ENCODE measurements around the gene NIM1K. TPM values are rescaled to one million over a fixed set of nuclear protein-coding genes. Genes with fewer than 3 reads are reported as not detected.

The NIM1K gene
- total and polyA plus RNA-seq, 4 donors = 0.26 to 1.5 (median 0.58) TPM; not detected in 1

DNA sequence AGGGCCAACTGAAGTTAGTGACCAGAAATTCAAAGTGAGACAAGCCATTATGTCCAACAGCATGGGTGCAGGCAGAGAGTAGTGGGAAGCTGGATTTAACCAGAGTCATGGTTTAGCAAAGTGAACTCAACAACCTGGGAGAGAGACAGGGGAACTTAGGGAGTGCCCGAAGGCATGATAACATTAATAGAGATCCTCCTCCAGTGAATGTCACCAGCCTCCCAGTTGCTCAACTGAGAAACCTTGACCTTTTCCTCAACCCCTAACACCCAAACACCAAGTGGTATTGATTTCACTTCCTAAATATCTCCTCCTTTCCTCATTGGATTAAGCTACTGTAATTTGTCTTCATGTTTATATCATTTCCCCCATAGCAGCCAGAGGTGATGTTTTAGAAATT, 78.6 kb downstream of the NIM1K start:
- Histone ChIP-seq H3K4me3 (ENCODE audit: low read length in 2 of 2) (no peak overlapping the region), H3K27me3 (ENCODE audit: control insufficient read depth in 1 of 2, insufficient read depth in 2 of 2, low read length in 1 of 2) (no peaks in the 10 kb centered on the region), H3K27ac (ENCODE audit: low read depth in 1 of 2, low read length in 2 of 2) (no peak overlapping the region), H3K36me3 (ENCODE audit: control insufficient read depth in 1 of 2, insufficient read depth in 2 of 2, low read length in 1 of 2) (no peaks in the 10 kb centered on the region), H3K9me3 (ENCODE audit: control insufficient read depth, low read length) (peaks cover 3% of the 10 kb centered on the region), H3K4me1 (ENCODE audit: control insufficient read depth in 1 of 2, insufficient read depth in 2 of 2, low read length in 2 of 2) (no peaks in the 10 kb centered on the region)
- DNase-seq = no peak
- 90 to 93% methylated on average over 1 of the region's 1 CpG for WGBS, 2 donors
- no peak for ATAC-seq (ENCODE audit: low FRiP score)
- intact Hi-C loops (cut with DNase I) = no loop called here

DNA sequence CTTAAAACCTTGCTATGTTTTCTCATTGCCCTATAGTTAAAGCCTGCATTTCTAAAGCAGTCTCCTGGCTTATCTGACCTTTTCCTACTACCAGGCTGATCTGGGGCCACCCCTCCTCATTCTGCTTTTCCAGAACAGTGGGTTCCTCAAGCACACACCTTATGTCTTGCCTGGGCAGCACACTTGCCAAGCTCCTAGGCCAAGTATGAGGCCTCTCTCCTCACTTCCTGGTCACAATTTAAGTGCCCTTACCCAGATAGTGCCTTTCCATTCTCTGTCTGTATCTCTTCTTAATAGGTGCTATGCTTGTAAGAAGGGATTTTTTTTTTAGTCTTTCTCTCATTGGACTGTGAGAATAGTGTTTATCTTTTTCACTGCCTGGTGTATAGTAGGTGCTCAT, 81.5 kb downstream of the NIM1K start:
- Histone ChIP-seq H3K4me3 (ENCODE audit: low read length in 2 of 2) (no peak overlapping the region), H3K9me3 (ENCODE audit: control insufficient read depth, low read length) (peaks cover 3% of the 10 kb centered on the region), H3K36me3 (ENCODE audit: control insufficient read depth in 1 of 2, insufficient read depth in 2 of 2, low read length in 1 of 2) (no peaks in the 10 kb centered on the region), H3K27me3 (ENCODE audit: control insufficient read depth in 1 of 2, insufficient read depth in 2 of 2, low read length in 1 of 2) (no peaks in the 10 kb centered on the region), H3K4me1 (ENCODE audit: control insufficient read depth in 1 of 2, insufficient read depth in 2 of 2, low read length in 2 of 2) (no peaks in the 10 kb centered on the region), H3K27ac (ENCODE audit: low read depth in 1 of 2, low read length in 2 of 2) (no peak overlapping the region)
- intact Hi-C loops (cut with DNase I) = no loop called here
- no peak for DNase-seq
- no peak for ATAC-seq (ENCODE audit: low FRiP score)

GRCh38 chr5:43274435-43275114, 82.5 kb downstream of the NIM1K start:
- H3K27me3 ChIP-seq (ENCODE audit: control insufficient read depth in 1 of 2, insufficient read depth in 2 of 2, low read length in 1 of 2) = no peaks in the 10 kb centered on the region
- H3K4me1 ChIP-seq (ENCODE audit: control insufficient read depth in 1 of 2, insufficient read depth in 2 of 2, low read length in 2 of 2) = no peaks in the 10 kb centered on the region
- no peak for DNase-seq
- no peaks in the 10 kb centered on the region for H3K36me3 ChIP-seq (ENCODE audit: control insufficient read depth in 1 of 2, insufficient read depth in 2 of 2, low read length in 1 of 2)
- peaks cover 3% of the 10 kb centered on the region for H3K9me3 ChIP-seq (ENCODE audit: control insufficient read depth, low read length)
- WGBS, 2 donors = 33 to 34% methylated on average over 7 of the region's 7 CpGs
- H3K4me3 ChIP-seq (ENCODE audit: low read length in 2 of 2) = no peak overlapping the region
- no peak for ATAC-seq (ENCODE audit: low FRiP score)
- H3K27ac ChIP-seq (ENCODE audit: low read depth in 1 of 2, low read length in 2 of 2) = no peak overlapping the region
- intact Hi-C loops (cut with DNase I) = no loop called here

DNA sequence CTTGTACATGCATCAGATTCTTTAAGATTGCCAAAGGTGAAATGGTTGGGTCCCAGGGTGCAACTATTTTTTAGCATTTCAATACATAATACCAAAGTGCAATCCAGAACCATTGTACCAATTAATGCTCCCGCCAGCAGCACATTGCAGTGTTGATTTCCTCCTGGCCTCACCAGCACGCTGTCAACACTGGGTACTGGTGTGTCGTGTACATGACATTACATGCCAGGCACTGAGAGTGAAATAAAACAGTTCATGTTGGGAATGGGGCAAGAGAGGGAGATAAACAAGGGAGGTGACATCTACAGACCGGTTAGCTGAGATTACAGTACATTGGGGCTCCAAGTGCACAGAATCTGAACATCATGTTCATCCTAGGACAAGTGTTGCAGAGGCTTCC, 83.4 kb downstream of the NIM1K start:
- intact Hi-C loops (cut with DNase I) = no loop called here
- Histone ChIP-seq H3K4me3 (ENCODE audit: low read length in 2 of 2) (no peak overlapping the region), H3K27ac (ENCODE audit: low read depth in 1 of 2, low read length in 2 of 2) (no peak overlapping the region), H3K36me3 (ENCODE audit: control insufficient read depth in 1 of 2, insufficient read depth in 2 of 2, low read length in 1 of 2) (no peaks in the 10 kb centered on the region), H3K9me3 (ENCODE audit: control insufficient read depth, low read length) (peaks cover 3% of the 10 kb centered on the region), H3K27me3 (ENCODE audit: control insufficient read depth in 1 of 2, insufficient read depth in 2 of 2, low read length in 1 of 2) (no peaks in the 10 kb centered on the region), H3K4me1 (ENCODE audit: control insufficient read depth in 1 of 2, insufficient read depth in 2 of 2, low read length in 2 of 2) (no peaks in the 10 kb centered on the region)
- DNase-seq = no peak
- ATAC-seq (ENCODE audit: low FRiP score) = no peak
- WGBS, 2 donors = 75 to 77% methylated on average over 4 of the region's 4 CpGs

DNA sequence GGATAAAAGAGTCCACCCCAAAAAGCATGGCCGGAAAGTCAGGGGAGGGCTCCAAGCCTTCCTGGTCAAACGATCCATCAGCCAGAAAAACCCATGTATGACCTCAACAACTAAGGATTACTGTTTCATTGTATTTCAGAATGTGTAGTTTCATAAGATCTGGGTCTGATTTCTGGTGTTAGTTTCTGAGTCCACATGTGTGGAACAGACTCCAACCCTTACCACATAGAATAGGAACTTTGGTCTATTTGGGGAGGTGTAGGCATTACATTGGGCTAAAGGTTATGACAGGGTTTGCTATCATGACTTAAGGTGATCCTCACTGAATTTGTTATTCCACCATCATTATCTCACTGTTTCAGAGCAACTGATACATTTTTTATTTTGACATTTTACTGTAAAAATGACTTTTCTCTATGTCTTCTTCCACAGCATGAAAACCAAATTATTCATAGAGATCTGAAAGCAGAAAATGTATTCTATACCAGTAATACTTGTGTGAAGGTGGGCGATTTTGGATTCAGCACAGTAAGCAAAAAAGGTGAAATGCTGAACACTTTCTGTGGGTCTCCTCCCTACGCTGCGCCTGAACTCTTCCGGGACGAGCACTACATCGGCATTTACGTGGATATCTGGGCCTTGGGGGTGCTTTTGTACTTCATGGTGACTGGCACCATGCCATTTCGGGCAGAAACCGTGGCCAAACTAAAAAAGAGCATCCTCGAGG, 87.7 kb downstream of the NIM1K start:
- H3K27me3 ChIP-seq (ENCODE audit: control insufficient read depth in 1 of 2, insufficient read depth in 2 of 2, low read length in 1 of 2) = no peaks in the 10 kb centered on the region
- intact Hi-C loops (cut with DNase I) = no loop called here
- 91 to 93% methylated on average over 12 of the region's 12 CpGs for WGBS, 2 donors
- no peaks in the 10 kb centered on the region for H3K4me1 ChIP-seq (ENCODE audit: control insufficient read depth in 1 of 2, insufficient read depth in 2 of 2, low read length in 2 of 2)
- no peak for ATAC-seq (ENCODE audit: low FRiP score)
- no peak for DNase-seq
- H3K9me3 ChIP-seq (ENCODE audit: control insufficient read depth, low read length) = no peaks in the 10 kb centered on the region
- H3K36me3 ChIP-seq (ENCODE audit: control insufficient read depth in 1 of 2, insufficient read depth in 2 of 2, low read length in 1 of 2) = no peaks in the 10 kb centered on the region
- H3K4me3 ChIP-seq (ENCODE audit: low read length in 2 of 2) = no peak overlapping the region
- H3K27ac ChIP-seq (ENCODE audit: low read depth in 1 of 2, low read length in 2 of 2) = no peak overlapping the region

GRCh38 chr5:43281840-43282658, 90.0 kb downstream of the NIM1K start:
- DNase-seq (no peak), ATAC-seq (ENCODE audit: low FRiP score) (no peak)
- H3K4me3 ChIP-seq (ENCODE audit: low read length in 2 of 2) = no peak overlapping the region
- 79 to 81% methylated on average over 7 of the region's 7 CpGs for WGBS, 2 donors
- H3K27ac ChIP-seq (ENCODE audit: low read depth in 1 of 2, low read length in 2 of 2) = no peak overlapping the region
- no peaks in the 10 kb centered on the region for H3K36me3 ChIP-seq (ENCODE audit: control insufficient read depth in 1 of 2, insufficient read depth in 2 of 2, low read length in 1 of 2)
- intact Hi-C loops (cut with DNase I) = no loop called here
- no peaks in the 10 kb centered on the region for H3K27me3 ChIP-seq (ENCODE audit: control insufficient read depth in 1 of 2, insufficient read depth in 2 of 2, low read length in 1 of 2)
- no peaks in the 10 kb centered on the region for H3K9me3 ChIP-seq (ENCODE audit: control insufficient read depth, low read length)
- no peaks in the 10 kb centered on the region for H3K4me1 ChIP-seq (ENCODE audit: control insufficient read depth in 1 of 2, insufficient read depth in 2 of 2, low read length in 2 of 2)

GRCh38 chr5:43286623-43287022, 94.6 kb downstream of the NIM1K start:
- Histone ChIP-seq H3K9me3 (ENCODE audit: control insufficient read depth, low read length) (no peaks in the 10 kb centered on the region), H3K27ac (ENCODE audit: low read depth in 1 of 2, low read length in 2 of 2) (no peak overlapping the region), H3K4me1 (ENCODE audit: control insufficient read depth in 1 of 2, insufficient read depth in 2 of 2, low read length in 2 of 2) (no peaks in the 10 kb centered on the region), H3K27me3 (ENCODE audit: control insufficient read depth in 1 of 2, insufficient read depth in 2 of 2, low read length in 1 of 2) (no peaks in the 10 kb centered on the region), H3K36me3 (ENCODE audit: control insufficient read depth in 1 of 2, insufficient read depth in 2 of 2, low read length in 1 of 2) (peaks cover 0 to 2% of the 10 kb centered on the region in 2 donors), H3K4me3 (ENCODE audit: low read length in 2 of 2) (no peak overlapping the region)
- intact Hi-C loops (cut with DNase I) = no loop called here
- DNase-seq (no peak), ATAC-seq (ENCODE audit: low FRiP score) (no peak)

- WGBS, 2 donors = 96 to 97% methylated on average over 4 of the region's 4 CpGs
- DNase-seq (no peak), ATAC-seq (ENCODE audit: low FRiP score) (no peak)
- Histone ChIP-seq H3K9me3 (ENCODE audit: control insufficient read depth, low read length) (no peaks in the 10 kb centered on the region), H3K27ac (ENCODE audit: low read depth in 1 of 2, low read length in 2 of 2) (no peak overlapping the region), H3K27me3 (ENCODE audit: control insufficient read depth in 1 of 2, insufficient read depth in 2 of 2, low read length in 1 of 2) (no peaks in the 10 kb centered on the region), H3K4me1 (ENCODE audit: control insufficient read depth in 1 of 2, insufficient read depth in 2 of 2, low read length in 2 of 2) (no peaks in the 10 kb centered on the region), H3K36me3 (ENCODE audit: control insufficient read depth in 1 of 2, insufficient read depth in 2 of 2, low read length in 1 of 2) (peaks cover 0 to 2% of the 10 kb centered on the region in 2 donors), H3K4me3 (ENCODE audit: low read length in 2 of 2) (no peak overlapping the region)
- intact Hi-C loops (cut with DNase I) = no loop called here
These were observed 95.5 kb downstream of the NIM1K start for GRCh38 chr5:43287493-43287892.
